Urinary bladder (tissue), 4 donors: ENCODE results near the gene KCNA10. TPM values are rescaled to one million over a fixed set of nuclear protein-coding genes. Genes with fewer than 3 reads are reported as not detected.

Experiments
- DNase-seq: peaks from one replicate; pipeline ENCODE4 v3.0.0-alpha.2; 2015; ENCODE audit errors: extremely low spot score
- H3K27ac ChIP-seq: one replicate; pipeline ENCODE4 v1.5.1; 2013; ENCODE audit warnings: low read depth, mild to moderate bottlenecking, moderate library complexity
- H3K36me3 ChIP-seq: one replicate; pipeline ENCODE4 v1.6.1; 2013; ENCODE audit warnings: mild to moderate bottlenecking, moderate library complexity; ENCODE audit not compliant: insufficient read depth
- H3K4me1 ChIP-seq: one replicate; pipeline ENCODE4 v1.6.1; 2013; ENCODE audit warnings: mild to moderate bottlenecking, moderate library complexity; ENCODE audit not compliant: insufficient read depth
- H3K4me3 ChIP-seq: one replicate; pipeline ENCODE4 v1.5.1; 2013; ENCODE audit warnings: low read depth, low read length
- WGBS: extraction: QIAGEN DNeasy Blood & Tissue Kit; methylation state at CpG from one replicate; pipeline ENCODE4 v1.1.7; 2013; 5-methylcytosine and 5-hydroxymethylcytosine counted together
- polyA plus RNA-seq: library from polyadenylated mRNA; stranded (reverse); fragments of 200-250 nt; gene quantifications from one replicate; pipeline ENCODE4 v1.2.3, GENCODE V29; 2013
- total RNA-seq: library from RNA; depleted of rRNA; stranded (reverse); fragments of >200 nt; gene quantifications from one replicate; pipeline ENCODE4 v1.2.3, GENCODE V29; 2014
- donor health status: healthy with polysubstance abuse.
- donor health status: healthy.

The KCNA10 gene
- total and polyA plus RNA-seq, 2 donors: not detected

- H3K4me1 ChIP-seq: no peaks in the 10 kb centered on the region
- no peaks in the 10 kb centered on the region for H3K36me3 ChIP-seq
- no peak for DNase-seq
- WGBS: 76% methylated on average over 5 of the region's 5 CpGs
- no peak overlapping the region for H3K27ac ChIP-seq
- no peak overlapping the region for H3K4me3 ChIP-seq
These were observed 15.5 kb downstream of the KCNA10 start for GRCh38 chr1:110503471-110503870.

- no peak overlapping the region for H3K4me3 ChIP-seq
- H3K4me1 ChIP-seq: no peaks in the 10 kb centered on the region
- no peaks in the 10 kb centered on the region for H3K36me3 ChIP-seq
- WGBS: 79% methylated on average over 8 of the region's 8 CpGs
- no peak overlapping the region for H3K27ac ChIP-seq
- no peak for DNase-seq
These were observed 16.4 kb downstream of the KCNA10 start for GRCh38 chr1:110502402-110503151.

- Histone ChIP-seq H3K36me3 (no peaks in the 10 kb centered on the region), H3K4me1 (no peaks in the 10 kb centered on the region), H3K27ac (no peak overlapping the region), H3K4me3 (no peak overlapping the region)
- WGBS: 68% methylated on average over 6 of the region's 6 CpGs
- DNase-seq: no peak
These were observed 17.4 kb downstream of the KCNA10 start for GRCh38 chr1:110501488-110502132.

- 64% methylated on average over 6 of the region's 6 CpGs for WGBS
- Histone ChIP-seq H3K36me3 (no peaks in the 10 kb centered on the region), H3K27ac (no peak overlapping the region), H3K4me1 (no peaks in the 10 kb centered on the region), H3K4me3 (no peak overlapping the region)
- no peak for DNase-seq
These were observed 20.7 kb downstream of the KCNA10 start for GRCh38 chr1:110498270-110498669.

GRCh38 chr1:110495926-110496600 lies 22.9 kb downstream of the KCNA10 start:
- DNase-seq: peak; percentile 26
- Histone ChIP-seq H3K4me1 (no peaks in the 10 kb centered on the region), H3K4me3 (no peak overlapping the region), H3K36me3 (no peaks in the 10 kb centered on the region), H3K27ac (no peak overlapping the region)
- 23% methylated on average over 8 of the region's 8 CpGs for WGBS

GRCh38 chr1:110494522-110495406 lies 24.2 kb downstream of the KCNA10 start:
- Histone ChIP-seq H3K36me3 (no peaks in the 10 kb centered on the region), H3K4me3 (no peak overlapping the region), H3K4me1 (no peaks in the 10 kb centered on the region), H3K27ac (no peak overlapping the region)
- no peak for DNase-seq
- WGBS: 69% methylated on average over 21 of the region's 21 CpGs

GRCh38 chr1:110494036-110494435 lies 24.9 kb downstream of the KCNA10 start:
- Histone ChIP-seq H3K4me3 (no peak overlapping the region), H3K36me3 (no peaks in the 10 kb centered on the region), H3K27ac (no peak overlapping the region), H3K4me1 (no peaks in the 10 kb centered on the region)
- 77% methylated on average over 5 of the region's 5 CpGs for WGBS
- DNase-seq: no peak

GRCh38 chr1:110493059-110493699 lies 25.8 kb downstream of the KCNA10 start:
- H3K27ac ChIP-seq: no peak overlapping the region
- H3K4me3 ChIP-seq: no peak overlapping the region
- H3K4me1 ChIP-seq: no peaks in the 10 kb centered on the region
- no peak for DNase-seq
- WGBS: 82% methylated on average over 5 of the region's 5 CpGs
- no peaks in the 10 kb centered on the region for H3K36me3 ChIP-seq

- no peak for DNase-seq
- H3K4me1 ChIP-seq: no peaks in the 10 kb centered on the region
- no peak overlapping the region for H3K4me3 ChIP-seq
- WGBS: 68% methylated on average over 7 of the region's 7 CpGs
- no peak overlapping the region for H3K27ac ChIP-seq
- no peaks in the 10 kb centered on the region for H3K36me3 ChIP-seq
These were observed 26.4 kb downstream of the KCNA10 start for GRCh38 chr1:110492573-110492972.

- no peak for DNase-seq
- Histone ChIP-seq H3K4me3 (no peak overlapping the region), H3K27ac (no peak overlapping the region), H3K4me1 (no peaks in the 10 kb centered on the region), H3K36me3 (no peaks in the 10 kb centered on the region)
- WGBS: 74% methylated on average over 11 of the region's 11 CpGs
These were observed 28.1 kb downstream of the KCNA10 start for GRCh38 chr1:110490791-110491451.

- Histone ChIP-seq H3K36me3 (no peaks in the 10 kb centered on the region), H3K27ac (no peak overlapping the region), H3K4me3 (no peak overlapping the region), H3K4me1 (no peaks in the 10 kb centered on the region)
- WGBS: 82% methylated on average over 14 of the region's 14 CpGs
- no peak for DNase-seq
These were observed 28.9 kb downstream of the KCNA10 start for GRCh38 chr1:110489973-110490542.

GRCh38 chr1:110489406-110489805 lies 29.6 kb downstream of the KCNA10 start:
- 93% methylated on average over 15 of the region's 15 CpGs for WGBS
- Histone ChIP-seq H3K4me3 (no peak overlapping the region), H3K4me1 (no peaks in the 10 kb centered on the region), H3K27ac (no peak overlapping the region), H3K36me3 (no peaks in the 10 kb centered on the region)
- no peak for DNase-seq
